GM10847 (cell line): ENCODE measurements around the gene NEK8.
A peak's percentile ranks its signal among the peaks of the same experiment; 100 is the strongest.

Experiments
- POLR2A ChIP-seq: IDR thresholded peaks from 2 replicates; pipeline ENCODE4 v1.6.1; 2011; ENCODE audit not compliant: insufficient read length; ENCODE audit errors: extremely low read depth

Gene NEK8

DNA sequence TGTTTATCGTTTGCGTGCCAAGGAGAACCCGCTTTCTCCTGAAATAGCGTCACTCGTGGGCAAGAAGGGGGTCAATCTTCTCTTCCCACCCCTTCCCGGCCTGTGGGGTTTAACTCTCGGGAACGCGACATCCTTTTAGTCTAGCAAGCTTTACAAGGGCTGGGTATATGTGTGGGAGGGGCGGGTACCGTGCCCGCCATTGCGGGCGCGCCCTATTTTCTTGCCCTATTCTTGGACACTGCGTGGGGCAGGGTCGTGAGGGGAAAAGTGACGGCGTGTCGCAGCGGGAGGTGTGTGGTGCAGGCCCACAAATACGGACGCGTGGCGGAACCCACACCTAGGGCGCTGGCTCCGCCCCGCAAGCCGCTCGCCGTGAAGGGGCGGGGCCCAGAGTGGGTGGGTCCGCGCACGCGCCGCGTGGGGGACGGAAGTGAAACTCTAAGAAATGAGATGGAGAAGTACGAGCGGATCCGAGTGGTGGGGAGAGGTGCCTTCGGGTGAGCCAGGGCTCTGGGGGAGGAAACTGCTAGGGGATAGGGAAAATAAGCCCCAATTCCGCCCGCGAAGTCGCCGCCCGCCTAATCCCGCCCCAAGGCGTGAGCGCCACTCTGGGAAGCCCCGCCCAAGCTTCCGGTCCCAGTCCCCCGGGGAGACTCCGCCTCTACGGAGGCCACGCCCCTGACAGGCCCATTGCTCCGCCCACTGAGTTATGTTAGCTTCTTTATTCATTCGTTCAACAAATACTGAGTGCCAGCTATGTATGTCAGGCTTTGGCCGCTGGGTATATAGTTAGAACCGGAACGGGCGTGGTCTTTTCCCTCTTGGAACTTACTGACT lies at the start of gene NEK8:
TSS of gene NEK8 (plus strand) at position 425 of the 837 bp plus-strand sequence. CDS start at position 451, 26 bp downstream.
- peak; percentile 63 for TF ChIP-seq POLR2A

GRCh38 chr17:28682655-28683054 lies 45.9 kb upstream of the NEK8 start:
- TF ChIP-seq POLR2A = no peak

DNA sequence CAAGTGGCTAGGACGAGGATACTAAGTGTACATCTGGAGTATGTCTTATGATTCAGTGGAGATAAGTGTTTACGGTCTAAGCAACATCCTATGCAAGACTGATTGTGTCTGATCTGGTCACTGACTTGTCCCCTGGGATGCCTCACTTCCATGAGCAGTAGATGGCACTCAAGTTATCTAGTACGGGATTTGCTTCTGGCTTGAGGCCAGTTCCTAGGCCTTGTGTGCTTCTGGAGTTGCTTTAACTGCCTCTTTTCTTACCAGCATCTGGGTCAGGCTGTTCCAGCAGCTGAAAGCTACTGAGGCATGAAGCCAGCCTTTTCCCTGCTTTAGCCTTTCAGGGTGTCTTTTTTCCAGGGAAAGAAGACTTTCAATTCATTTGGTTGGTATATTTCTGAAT lies 43.6 kb upstream of the NEK8 start:
- no peak for TF ChIP-seq POLR2A

GRCh38 chr17:28685366-28685765 lies 43.2 kb upstream of the NEK8 start:
- no peak for TF ChIP-seq POLR2A

GRCh38 chr17:28686296-28686695 lies 42.3 kb upstream of the NEK8 start:
- no peak for TF ChIP-seq POLR2A

- no peak for TF ChIP-seq POLR2A
Observed at GRCh38 chr17:28688481-28688880, 40.1 kb upstream of the NEK8 start.

DNA sequence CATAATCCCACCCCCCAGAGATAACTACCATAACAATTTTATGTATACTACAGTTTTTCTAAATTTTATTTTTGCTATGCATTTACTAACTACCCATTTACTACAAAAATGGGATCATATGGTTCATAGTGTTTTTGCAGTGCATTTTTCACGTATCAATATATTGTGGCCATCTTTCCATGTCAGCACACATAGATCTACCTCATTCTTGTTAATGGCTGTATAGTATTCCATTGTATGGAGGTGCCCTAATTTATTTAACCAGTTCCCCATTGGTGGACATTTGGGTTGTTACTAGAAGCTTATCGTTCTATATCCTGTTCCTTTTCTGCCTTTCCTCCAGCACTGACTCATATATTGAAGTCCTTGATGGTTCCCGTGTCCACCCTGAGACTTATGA lies 39.6 kb upstream of the NEK8 start:
- TF ChIP-seq POLR2A = no peak

DNA sequence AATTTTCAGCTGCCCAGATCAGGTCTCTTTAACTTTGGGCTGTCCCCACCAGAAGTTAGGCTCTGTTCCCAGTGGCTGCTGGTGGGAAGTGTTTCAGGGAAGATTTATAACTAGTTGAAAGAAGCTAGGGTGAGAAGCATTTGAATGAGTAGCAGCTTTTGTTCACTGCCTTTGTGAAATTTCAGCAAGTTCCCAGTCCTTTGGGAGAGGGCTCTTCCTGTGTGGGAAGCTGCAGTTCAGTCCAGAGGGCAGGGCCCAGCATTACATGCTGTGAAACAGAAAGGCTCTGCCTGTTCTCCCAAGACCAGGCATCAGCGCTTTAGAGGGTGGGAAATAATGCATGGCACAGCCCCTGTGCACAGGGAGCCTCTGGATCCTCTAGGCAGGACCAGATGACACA lies 34.7 kb upstream of the NEK8 start:
- TF ChIP-seq POLR2A = no peak

DNA sequence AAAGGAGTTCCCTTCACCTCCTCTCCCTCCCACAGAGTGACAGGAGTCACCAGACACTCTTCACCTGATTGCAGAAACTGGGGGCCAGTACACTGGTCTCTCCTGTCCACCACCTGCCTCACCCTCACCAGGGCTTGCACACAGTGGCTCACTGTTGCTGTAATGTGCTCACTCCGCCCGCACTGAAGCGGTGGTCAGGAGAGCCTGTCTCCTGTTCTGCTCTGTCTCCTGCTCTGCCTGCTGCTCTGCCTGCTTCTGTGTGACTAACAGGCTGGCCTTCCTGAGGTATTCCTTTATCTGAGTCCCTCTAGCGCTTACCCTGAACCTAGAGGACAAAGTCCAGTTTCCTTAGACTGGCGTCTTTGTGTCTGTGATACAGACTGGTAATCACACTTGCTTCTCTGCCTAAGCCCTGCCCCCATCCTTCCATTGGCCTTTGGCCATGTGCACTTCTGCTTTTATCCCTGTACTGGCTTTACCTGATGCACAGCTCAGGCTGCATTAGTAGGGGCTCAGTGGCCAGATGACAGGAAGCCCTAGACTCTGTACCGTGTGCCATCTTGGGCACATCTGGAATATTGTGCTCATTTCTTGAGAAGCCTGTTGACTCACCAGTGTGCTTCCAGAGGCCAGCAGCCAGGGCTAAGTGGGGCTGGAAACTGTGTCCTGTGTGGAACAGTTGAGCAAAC lies 30.2 kb upstream of the NEK8 start:
- TF ChIP-seq POLR2A = no peak

GRCh38 chr17:28700278-28700677 lies 28.3 kb upstream of the NEK8 start:
- no peak for TF ChIP-seq POLR2A

GRCh38 chr17:28700830-28701492 lies 27.6 kb upstream of the NEK8 start:
- TF ChIP-seq POLR2A = no peak

DNA sequence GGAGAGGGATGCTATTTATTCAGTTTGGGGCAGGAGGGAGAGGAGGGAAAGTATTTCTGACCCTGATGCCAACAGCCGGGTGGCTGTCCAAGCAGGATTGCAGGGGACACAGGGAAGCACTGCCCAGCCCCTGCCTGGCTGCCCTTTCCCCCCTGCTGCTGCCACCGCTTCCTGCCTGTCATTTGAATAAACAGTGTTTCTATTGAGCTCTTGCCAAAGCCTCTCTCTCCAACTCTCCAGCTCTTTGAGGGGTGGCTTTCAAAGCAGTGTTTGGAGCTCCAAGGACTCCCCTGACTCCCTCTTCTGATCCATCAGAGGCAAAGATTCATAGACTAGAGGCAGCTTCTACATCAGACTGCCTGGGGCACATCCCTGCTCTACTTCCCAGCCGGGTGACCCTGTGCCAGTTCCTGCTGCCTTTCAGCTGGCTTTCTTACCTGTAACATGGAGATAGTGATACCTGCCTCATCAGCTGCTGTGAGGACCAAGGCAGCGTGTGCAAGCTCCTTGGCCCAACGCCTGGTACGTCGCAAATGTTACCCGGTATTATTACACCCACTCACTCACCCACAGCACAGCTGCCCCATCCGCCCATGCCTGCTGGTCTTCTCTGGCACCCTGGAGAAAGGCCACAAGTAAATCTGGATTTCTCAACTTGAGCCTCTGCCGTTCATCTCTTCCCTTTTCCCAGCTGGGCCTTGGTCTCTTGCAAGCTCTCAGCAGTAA lies 26.4 kb upstream of the NEK8 start:
- TF ChIP-seq POLR2A = no peak

- TF ChIP-seq POLR2A = no peak
Observed at GRCh38 chr17:28702752-28703150, 25.8 kb upstream of the NEK8 start.

GRCh38 chr17:28703552-28704218 lies 24.9 kb upstream of the NEK8 start:
- TF ChIP-seq POLR2A = no peak

- TF ChIP-seq POLR2A = no peak
Observed at GRCh38 chr17:28704219-28704858, 24.2 kb upstream of the NEK8 start.
